HEK293 (cell line): ENCODE data around the gene SLC52A3.

ENCODE experiments used
- CTCF ChIP-seq: fragments of 450-650 bp; formaldehyde crosslinking; IDR thresholded peaks from 2 replicates; pipeline ENCODE4 v1.5.1; 2016; ENCODE audit warnings: missing biosample characterization, missing genetic modification characterization
- SCRT2 ChIP-seq: fragments of 450-650 bp; formaldehyde crosslinking; IDR thresholded peaks from 2 replicates; pipeline ENCODE4 v1.5.1; 2016; ENCODE audit warnings: missing biosample characterization, missing genetic modification characterization
- ZNF155 ChIP-seq: fragments of 450-650 bp; formaldehyde crosslinking; IDR thresholded peaks from 2 replicates; pipeline ENCODE4 v1.5.1; 2016; ENCODE audit warnings: missing biosample characterization, missing genetic modification characterization
- ZNF837 ChIP-seq: fragments of 450-650 bp; formaldehyde crosslinking; IDR thresholded peaks from 2 replicates; pipeline ENCODE4 v1.5.1; 2016; ENCODE audit warnings: missing biosample characterization, missing genetic modification characterization

- TF ChIP-seq CTCF: no peak
- TF ChIP-seq SCRT2 (tag by site-specific recombination): no peak
- TF ChIP-seq ZNF837 (tag by site-specific recombination): no peak
- TF ChIP-seq ZNF155 (tag by site-specific recombination): no peak
Observed at GRCh38 chr20:730005-730404, 38.3 kb downstream of the SLC52A3 start.
